Fibroblast of lung (primary cell): ENCODE data around the gene CD276. TPM values are rescaled to one million over a fixed set of nuclear protein-coding genes. Genes with fewer than 3 reads are reported as not detected.
"Not testable (repeated sequence)": the region's sequence is repeated elsewhere in the genome, so short reads cannot be mapped to it uniquely, and the experiment has no call there.

Experiments used
- DNase-seq, 2 donors: peaks; one replicate each; pipeline versions ENCODE4 v3.0.0 to v3.0.0-alpha.2; 2010; ENCODE audit warnings: low read depth in 2 of 2
- H2AFZ ChIP-seq: 2 replicates; pipeline ENCODE4 v1.5.1; 2012; ENCODE audit warnings: low read length, control low read depth, inconsistent platforms
- H3K27ac ChIP-seq: 2 replicates; pipeline ENCODE4 v1.5.1; 2011; ENCODE audit warnings: low read length, control low read depth; ENCODE audit not compliant: insufficient read depth
- H3K27me3 ChIP-seq: 2 replicates; pipeline ENCODE4 v1.5.1; 2011; ENCODE audit warnings: mild to moderate bottlenecking, low read length; ENCODE audit not compliant: control insufficient read depth, insufficient read depth
- H3K36me3 ChIP-seq: 2 replicates; pipeline ENCODE4 v1.5.1; 2011; ENCODE audit warnings: low read length; ENCODE audit not compliant: control insufficient read depth, insufficient read depth
- H3K4me1 ChIP-seq: 2 replicates; pipeline ENCODE4 v1.5.1; 2011; ENCODE audit warnings: low read length; ENCODE audit not compliant: control insufficient read depth, insufficient read depth; ENCODE audit errors: extremely low read depth
- H3K4me2 ChIP-seq: 2 replicates; pipeline ENCODE4 v1.5.1; 2011; ENCODE audit warnings: low read length, control low read depth; ENCODE audit not compliant: insufficient read depth; ENCODE audit errors: extremely low read depth
- H3K4me3 ChIP-seq, 4 experiments: fragments of 200-600 bp in 1 of 4; sonication (generic) in 1 of 4; replicated peaks in 1 of 4; 2 replicates each; pipeline ENCODE4 v1.5.1; 2011 to 2016; ENCODE audit warnings: low read length in 4 of 4, low read depth in 3 of 4, mild to moderate bottlenecking in 3 of 4, control low read depth in 2 of 4, inconsistent platforms in 1 of 4, mixed read lengths in 1 of 4; ENCODE audit not compliant: insufficient read depth in 1 of 4; ENCODE audit errors: control extremely low read depth in 1 of 4
- H3K79me2 ChIP-seq: 2 replicates; pipeline ENCODE4 v1.5.1; 2012; ENCODE audit warnings: mild to moderate bottlenecking, low read length, inconsistent platforms; ENCODE audit not compliant: control insufficient read depth, insufficient read depth
- H3K9ac ChIP-seq: 2 replicates; pipeline ENCODE4 v1.5.1; 2011; ENCODE audit warnings: mild to moderate bottlenecking, low read length, control low read depth; ENCODE audit not compliant: insufficient read depth
- H3K9me3 ChIP-seq: 2 replicates; pipeline ENCODE4 v1.5.1; 2012; ENCODE audit warnings: low read depth, low read length; ENCODE audit not compliant: control insufficient read depth, insufficient read depth
- H4K20me1 ChIP-seq: 2 replicates; pipeline ENCODE4 v1.5.1; 2011; ENCODE audit warnings: low read length; ENCODE audit not compliant: control insufficient read depth, insufficient read depth; ENCODE audit errors: extremely low read depth
- CTCF ChIP-seq, 2 donors: IDR thresholded peaks in 1 of 2; conservative IDR thresholded peaks in 1 of 2; 1 replicate in 1 of 2; 2 replicates in 1 of 2; pipeline ENCODE4 v1.5.1; 2011 to 2012; ENCODE audit warnings: low read length in 2 of 2, control low read depth in 1 of 2, inconsistent platforms in 1 of 2, low read depth in 1 of 2, mild to moderate bottlenecking in 1 of 2
- EZH2 ChIP-seq: IDR thresholded peaks from 2 replicates; pipeline ENCODE4 v1.5.1; 2012; ENCODE audit warnings: low read length, control low read depth, mild to moderate bottlenecking; ENCODE audit errors: missing control alignments
- polyA minus RNA-seq: library from RNA; depleted of rRNA, polyadenylated mRNA; stranded (reverse); fragments of >200 nt; gene quantifications from 2 replicates; pipeline ENCODE4 v1.2.3, GENCODE V29; 2011; ENCODE audit warnings: low replicate concordance
- polyA plus RNA-seq, 2 donors: library from polyadenylated mRNA; depleted of rRNA in 1 of 2; stranded (reverse) in 1 of 2; unstranded in 1 of 2; fragments of >200 nt; gene quantifications; 2 replicates each; pipeline ENCODE4 v1.2.1, GENCODE V29; 2011 to 2012; ENCODE audit warnings: missing spikeins in 1 of 2
- total RNA-seq: library from RNA; depleted of rRNA; stranded (reverse); fragments of >200 nt; gene quantifications from 2 replicates; pipeline ENCODE4 v1.2.1, GENCODE V29; 2014

The CD276 gene
- total RNA-seq (65.7 and 88.5 TPM in 2 replicates), polyA plus RNA-seq (103 and 108 TPM in 2 replicates), polyA minus RNA-seq (305 and 348 TPM in 2 replicates)
- 138 and 164 TPM in 2 replicates for polyA plus RNA-seq (2012)

GRCh38 chr15:73683777-73684580, at the start of gene CD276:
TSS of gene CD276 (plus strand) at chr15:73684383. CDS start at chr15:73699640, 15,257 bp downstream.
- H2AFZ ChIP-seq: peak within 1 kb of the TSS; percentile 51
- no peak for TF ChIP-seq CTCF (conservative IDR thresholded peaks at IDR 0.05 in 1 of 2, IDR thresholded peaks at IDR 0.05 in 1 of 2; ENCODE audit: low read depth in 1 of 2, low read length in 2 of 2)
- no peak for TF ChIP-seq EZH2
- H3K27me3 ChIP-seq: no peaks in the 10 kb centered on the region
- H3K4me2 ChIP-seq: peak within 1 kb of the TSS; percentile 74
- no peaks in the 10 kb centered on the region for H3K36me3 ChIP-seq
- H3K79me2 ChIP-seq: peaks cover 43% of the 10 kb centered on the region
- DNase-seq: peak; percentile 66 to 76
- no peaks in the 10 kb centered on the region for H4K20me1 ChIP-seq
- H3K9me3 ChIP-seq: no peaks in the 10 kb centered on the region
- H3K4me3 ChIP-seq: peak within 1 kb of the TSS; percentile 73 to 94 (median 82)
- peak within 1 kb of the TSS; percentile 68 for H3K27ac ChIP-seq
- peak within 1 kb of the TSS; percentile 79 for H3K9ac ChIP-seq
- peaks cover 32% of the 10 kb centered on the region for H3K4me1 ChIP-seq

- TF ChIP-seq EZH2 (no peak), CTCF (conservative IDR thresholded peaks at IDR 0.05 in 1 of 2, IDR thresholded peaks at IDR 0.05 in 1 of 2; ENCODE audit: low read depth in 1 of 2, low read length in 2 of 2) (no peak)
- DNase-seq: peak in 1 of 2 donors; percentile 42
- H3K4me1 ChIP-seq: peaks cover 10% of the 10 kb centered on the region
- H3K9me3 ChIP-seq: no peaks in the 10 kb centered on the region
- no peaks in the 10 kb centered on the region for H4K20me1 ChIP-seq
- H3K79me2 ChIP-seq: peaks cover 3% of the 10 kb centered on the region
- peaks cover 2% of the 10 kb centered on the region for H3K27me3 ChIP-seq
- H3K4me2 ChIP-seq: no peak overlapping the region
- no peaks in the 10 kb centered on the region for H3K36me3 ChIP-seq
- H3K4me3 ChIP-seq: no peak overlapping the region
- H3K9ac ChIP-seq: no peak overlapping the region
- H3K27ac ChIP-seq: no peak overlapping the region
- no peak overlapping the region for H2AFZ ChIP-seq
Observed at GRCh38 chr15:73637527-73637926, 46.7 kb upstream of the CD276 start.

GRCh38 chr15:73639464-73639863, 44.7 kb upstream of the CD276 start:
- DNase-seq: peak in 1 of 2 donors; percentile 19

More at GRCh38 chr15:73639464-73639863, 44.7 kb upstream of the CD276 start:
- H3K9ac ChIP-seq, H3K9me3 ChIP-seq, H4K20me1 ChIP-seq, H3K27ac ChIP-seq, H3K27me3 ChIP-seq, H3K4me1 ChIP-seq, H2AFZ ChIP-seq, H3K79me2 ChIP-seq, H3K4me3 ChIP-seq, H3K4me2 ChIP-seq, H3K36me3 ChIP-seq: not testable (repeated sequence)
